ENCODE results near the gene NR2F1-AS1. TPM values are rescaled to one million over a fixed set of nuclear protein-coding genes. Genes with fewer than 3 reads are reported as not detected.

The NR2F1-AS1 gene
- total RNA-seq, 2 experiments from 2014 or later = not detected

GRCh38 chr5:93593476-93594131 is 12.6 kb upstream of the NR2F1-AS1 start:
- POLR2A ChIA-PET = no interaction called here

GRCh38 chr5:93592883-93593282 is 11.9 kb upstream of the NR2F1-AS1 start:
- ChIA-PET CTCF (no interaction called here), POLR2A (no interaction called here)

More at GRCh38 chr5:93593476-93594131, 12.6 kb upstream of the NR2F1-AS1 start:
- CTCF ChIA-PET = no interaction called here

- ChIA-PET CTCF (no interaction called here), POLR2A (no interaction called here)
Measured at GRCh38 chr5:93591323-93591945, 10.4 kb upstream of the NR2F1-AS1 start.

GRCh38 chr5:93590493-93590892 is 9.5 kb upstream of the NR2F1-AS1 start:
- CTCF ChIA-PET = no interaction called here
- POLR2A ChIA-PET = interaction anchor here (0.6 kb wide), 1 partner anchor 19 kb away, joined by 3 read pairs; no protein-coding TSS in a partner anchor

- CTCF ChIA-PET = no interaction called here
- POLR2A ChIA-PET = interaction anchor here (0.6 kb wide), 1 partner anchor 18 kb away, joined by 3 read pairs; no protein-coding TSS in a partner anchor
Measured at GRCh38 chr5:93589829-93590215, 8.8 kb upstream of the NR2F1-AS1 start.

- ChIA-PET CTCF (no interaction called here), POLR2A (no interaction called here)
Measured at GRCh38 chr5:93589152-93589828, 8.3 kb upstream of the NR2F1-AS1 start.

- POLR2A ChIA-PET = no interaction called here
- CTCF ChIA-PET = no interaction called here
Measured at GRCh38 chr5:93588352-93589151, 7.5 kb upstream of the NR2F1-AS1 start.

- ChIA-PET CTCF (no interaction called here), POLR2A (no interaction called here)
Measured at GRCh38 chr5:93587597-93588351, 6.8 kb upstream of the NR2F1-AS1 start.

GRCh38 chr5:93586736-93587596 is 5.9 kb upstream of the NR2F1-AS1 start:
- ChIA-PET CTCF (interaction anchor here (0.8 kb wide), 1 partner anchor 15 kb away, joined by 5 read pairs; no protein-coding TSS in a partner anchor), POLR2A (no interaction called here)

- POLR2A ChIA-PET = no interaction called here
- CTCF ChIA-PET = no interaction called here
Measured at GRCh38 chr5:93585767-93586385, 4.9 kb upstream of the NR2F1-AS1 start.

- POLR2A ChIA-PET = no interaction called here
- CTCF ChIA-PET = no interaction called here
Measured at GRCh38 chr5:93585041-93585766, 4.2 kb upstream of the NR2F1-AS1 start.

- ChIA-PET POLR2A (no interaction called here), CTCF (no interaction called here)
Measured at GRCh38 chr5:93584596-93585040, 3.6 kb upstream of the NR2F1-AS1 start.

- POLR2A ChIA-PET = no interaction called here
Measured at GRCh38 chr5:93583768-93584595, 3.0 kb upstream of the NR2F1-AS1 start.

GRCh38 chr5:93583439-93583767 is 2.4 kb upstream of the NR2F1-AS1 start:
- CTCF ChIA-PET = interaction anchor here (0.6 to 1.6 kb wide), 3 partner anchors 12 to 53 kb away, joined by 3 read pairs; no protein-coding TSS in a partner anchor

More at GRCh38 chr5:93583768-93584595, 3.0 kb upstream of the NR2F1-AS1 start:
- CTCF ChIA-PET = interaction anchor here (1.6 kb wide), 1 partner anchor 12 kb away, joined by 3 read pairs; no protein-coding TSS in a partner anchor

GRCh38 chr5:93582677-93583438 is 1.8 kb upstream of the NR2F1-AS1 start, which contains the start of gene NR2F1:
Gene NR2F1, plus strand, starts transcription at chr5:93583222. Its CDS starts 1,802 bp downstream, at chr5:93585024.
- POLR2A ChIA-PET = no interaction called here
- CTCF ChIA-PET = interaction anchor here (0.6 to 1.6 kb wide), 6 partner anchors 11 to 1199 kb away, joined by 3 read pairs; no protein-coding TSS in a partner anchor

More at GRCh38 chr5:93583439-93583767, 2.4 kb upstream of the NR2F1-AS1 start:
- POLR2A ChIA-PET = no interaction called here

GRCh38 chr5:93582167-93582462 is 1.1 kb upstream of the NR2F1-AS1 start:
- POLR2A ChIA-PET = no interaction called here
- CTCF ChIA-PET = interaction anchor here (0.7 to 1.6 kb wide), 4 partner anchors 11 to 1200 kb away, joined by 3 read pairs; no protein-coding TSS in a partner anchor
